BLaER1 treated with 17β-estradiol and CSF1 and Interleukin-3, amounts not matched to agents 10 nM and 100 nM (cell line): ENCODE results near the gene ZMYND10.
A peak's percentile ranks its signal among the peaks of the same experiment; 100 is the strongest.

Experiments
- H3K27ac ChIP-seq, 11 experiments: shearing (Covaris generic); formaldehyde crosslinking; 2 replicates each; pipeline ENCODE4 v1.8.1; 2022
- H3K27me3 ChIP-seq, 11 experiments: shearing (Covaris generic); formaldehyde crosslinking; 2 replicates each; pipeline ENCODE4 v1.8.1; 2022
- H3K36me3 ChIP-seq, 11 experiments: shearing (Covaris generic); formaldehyde crosslinking; 2 replicates each; pipeline ENCODE4 v1.8.1; 2022
- H3K4me1 ChIP-seq, 10 experiments: shearing (Covaris generic); formaldehyde crosslinking; 2 replicates each; pipeline ENCODE4 v1.8.1; 2022
- H3K4me2 ChIP-seq, 11 experiments: shearing (Covaris generic); formaldehyde crosslinking; 2 replicates each; pipeline ENCODE4 v1.8.1; 2022
- H3K4me3 ChIP-seq, 10 experiments: shearing (Covaris generic); formaldehyde crosslinking; 2 replicates each; pipeline ENCODE4 v1.8.1; 2022
- H3K9ac ChIP-seq, 11 experiments: shearing (Covaris generic); formaldehyde crosslinking; 2 replicates each; pipeline ENCODE4 v1.8.1; 2022
- H3K9me3 ChIP-seq, 11 experiments: shearing (Covaris generic); formaldehyde crosslinking; replicated peaks in 1 of 11; 2 replicates each; pipeline ENCODE4 v1.8.1; 2022
- H4K20me1 ChIP-seq, 11 experiments: shearing (Covaris generic); formaldehyde crosslinking; 2 replicates each; pipeline ENCODE4 v1.8.1; 2022
- Cebpa-rat ChIP-seq, 11 experiments: shearing (Covaris generic); IDR thresholded peaks; 2 replicates each; pipeline ENCODE4 v1.8.1; 2022

Gene ZMYND10

DNA sequence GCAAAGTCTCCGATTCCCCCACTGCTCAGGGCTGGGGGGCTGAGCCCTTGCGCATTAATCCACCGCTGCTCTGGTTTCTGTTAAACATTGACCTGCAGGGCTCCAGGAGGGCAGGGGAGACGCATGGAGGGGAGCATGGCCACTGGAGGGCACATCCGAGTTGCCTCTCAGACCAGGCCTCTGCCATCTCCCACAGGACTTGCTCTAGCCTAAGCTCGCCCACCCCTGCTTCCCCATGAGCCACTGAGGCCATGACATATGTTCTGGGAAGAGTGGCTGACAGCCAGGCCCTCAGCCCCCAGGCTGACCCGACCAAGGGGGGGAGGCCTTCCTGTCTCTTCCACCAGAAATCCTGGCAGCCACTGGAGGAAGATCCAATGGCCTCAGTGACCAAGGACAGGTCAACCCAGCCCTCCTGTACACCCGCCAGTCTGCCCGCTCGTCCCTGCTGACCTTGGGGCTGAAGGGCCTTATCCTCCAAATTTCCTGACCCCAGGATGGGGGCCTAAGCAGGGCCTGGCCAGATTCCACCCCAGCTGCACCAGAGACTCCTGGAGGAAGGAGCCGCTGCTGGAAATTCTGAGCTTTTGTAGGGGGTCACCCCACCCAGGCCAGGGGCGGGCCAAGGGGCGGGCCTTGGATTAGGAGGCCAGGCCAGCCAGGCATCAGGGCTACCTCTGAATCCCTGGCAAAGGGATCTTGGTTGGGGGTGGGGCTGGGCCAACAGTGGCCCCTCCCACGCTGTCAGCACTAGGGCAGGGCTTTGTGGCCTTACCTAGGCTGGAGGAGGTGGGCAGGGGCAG is 42.3 kb downstream of the ZMYND10 start, which contains the start of gene HYAL1:
TSS of gene HYAL1 (minus strand) at position 562 of the 803 bp plus-strand sequence. CDS start 618 bp downstream, outside the sequence.
- H4K20me1 ChIP-seq: peaks cover 0 to 5% (median 0%) of the 10 kb centered on the region in 11 experiments; a peak in 4 of 22 replicates
- H3K27ac ChIP-seq: no peak within 1 kb of the TSS
- H3K36me3 ChIP-seq: peaks cover 0 to 20% (median 6%) of the 10 kb centered on the region in 11 experiments; a peak in 11 of 22 replicates
- H3K4me1 ChIP-seq: peaks cover 16 to 31% (median 19%) of the 10 kb centered on the region in 10 experiments
- peaks cover 15 to 26% (median 23%) of the 10 kb centered on the region in 11 experiments for H3K9me3 ChIP-seq
- no peak within 1 kb of the TSS for H3K4me2 ChIP-seq
- H3K9ac ChIP-seq: peak within 1 kb of the TSS in 2 of 11 experiments; percentile 5 to 29; a peak in 1 of 22 replicates
- no peak for TF ChIP-seq Cebpa-rat (IDR thresholded peaks at IDR 0.05)
- H3K4me3 ChIP-seq: no peak within 1 kb of the TSS
- H3K27me3 ChIP-seq: no peaks in the 10 kb centered on the region

DNA sequence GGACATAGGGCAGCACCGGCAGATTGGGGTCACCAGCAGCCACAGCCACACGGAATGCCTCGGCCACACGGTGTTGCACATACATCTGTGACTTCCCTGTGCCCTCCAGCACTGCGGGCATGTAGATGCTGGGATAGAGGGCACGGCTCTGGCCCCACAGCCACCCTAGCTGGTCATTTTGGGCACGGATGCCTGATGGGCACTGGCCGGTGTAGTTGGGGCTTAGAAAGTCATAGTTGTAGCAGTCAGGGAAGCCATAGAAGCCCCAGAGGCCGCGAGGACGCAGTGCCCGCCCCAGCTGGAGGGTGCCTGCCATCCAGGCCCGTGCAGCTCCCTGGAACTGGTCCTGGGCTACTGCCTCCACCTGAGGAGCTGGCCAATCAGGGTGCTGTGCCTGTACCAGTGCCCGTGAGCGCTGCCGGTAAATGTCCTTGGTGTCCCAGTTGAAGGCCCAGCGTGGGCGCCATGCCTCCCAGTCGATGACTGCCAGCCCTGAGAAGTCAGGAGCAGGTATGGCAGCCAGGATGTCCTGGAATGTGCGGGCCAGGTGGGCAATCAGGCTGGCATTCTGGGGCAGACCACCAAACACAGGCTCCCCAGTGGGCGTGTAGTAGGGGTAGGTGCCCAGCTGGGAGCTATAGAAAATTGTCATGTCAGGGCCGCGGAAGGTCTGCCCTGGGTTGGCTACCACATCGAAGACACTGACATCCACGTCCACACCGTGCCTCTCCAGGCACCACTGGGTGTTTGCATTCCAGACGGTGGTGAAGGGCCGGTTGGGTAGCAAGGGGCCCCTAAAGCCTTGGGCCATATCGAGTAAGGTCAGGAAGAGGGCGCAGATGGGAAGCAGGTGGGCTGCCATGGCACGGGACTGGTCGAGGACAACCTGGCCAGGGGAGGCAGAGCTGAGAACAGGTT is 43.2 kb downstream of the ZMYND10 start:
- Histone ChIP-seq H3K4me2 (no peak overlapping the region), H3K27ac (no peak overlapping the region), H3K36me3 (peaks cover 0 to 13% (median 0%) of the 10 kb centered on the region in 11 experiments; a peak in 7 of 22 replicates), H3K4me3 (no peak overlapping the region), H3K9ac (no peak overlapping the region; a peak in 1 of 22 replicates), H3K9me3 (peaks cover 7 to 18% (median 14%) of the 10 kb centered on the region in 11 experiments; a peak in 20 of 22 replicates), H3K4me1 (peaks cover 24 to 40% (median 26%) of the 10 kb centered on the region in 10 experiments), H4K20me1 (peaks cover 0 to 13% (median 0%) of the 10 kb centered on the region in 11 experiments; a peak in 5 of 22 replicates), H3K27me3 (no peaks in the 10 kb centered on the region)
- no peak for TF ChIP-seq Cebpa-rat (IDR thresholded peaks at IDR 0.05)

DNA sequence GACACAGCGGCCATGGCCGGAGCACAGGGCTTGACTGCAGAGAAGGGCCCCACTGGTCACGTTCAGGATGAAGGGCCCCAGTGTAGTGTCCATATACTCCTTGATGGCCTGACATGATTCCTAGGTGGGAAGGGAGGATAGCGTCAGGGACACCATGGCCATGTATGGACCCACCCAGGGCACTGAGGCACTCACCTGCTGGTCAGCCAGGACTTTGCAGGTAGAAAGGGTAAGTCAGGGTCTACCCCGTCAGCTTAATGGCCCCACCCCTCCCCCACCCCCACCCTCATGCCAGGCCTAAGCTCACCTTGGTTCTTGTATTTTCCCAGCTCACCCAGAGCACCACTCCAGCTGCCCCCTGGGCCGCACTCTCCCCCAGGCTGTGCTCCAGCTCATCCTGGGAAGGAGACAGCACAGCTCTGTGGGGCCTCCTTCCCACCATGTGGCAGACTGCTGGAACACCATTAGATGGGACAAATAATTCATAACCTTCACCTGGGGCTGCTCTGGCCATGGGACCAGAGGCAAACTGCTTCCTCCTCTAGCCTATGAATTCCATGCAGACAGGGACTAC is 44.8 kb downstream of the ZMYND10 start:
- Histone ChIP-seq H3K9me3 (peaks cover 0 to 2% (median 0%) of the 10 kb centered on the region in 11 experiments; a peak in 1 of 22 replicates), H3K9ac (peak overlapping the region in 5 of 11 experiments; percentile 20 to 84 (median 74); a peak in 6 of 22 replicates), H3K4me1 (peaks cover 24 to 46% (median 26%) of the 10 kb centered on the region in 10 experiments), H3K4me3 (peak overlapping the region in 2 of 10 experiments; percentile 60 to 71; a peak in 2 of 20 replicates), H3K27ac (peak overlapping the region in 8 of 11 experiments; percentile 17 to 87 (median 68); a peak in 8 of 22 replicates), H4K20me1 (peaks cover 0 to 14% (median 0%) of the 10 kb centered on the region in 11 experiments; a peak in 5 of 22 replicates), H3K4me2 (peak overlapping the region; percentile 82 to 98 (median 92); a peak in 19 of 22 replicates), H3K36me3 (peaks cover 0 to 10% (median 0%) of the 10 kb centered on the region in 11 experiments; a peak in 2 of 22 replicates), H3K27me3 (no peaks in the 10 kb centered on the region)
- TF ChIP-seq Cebpa-rat (IDR thresholded peaks at IDR 0.05): no peak

DNA sequence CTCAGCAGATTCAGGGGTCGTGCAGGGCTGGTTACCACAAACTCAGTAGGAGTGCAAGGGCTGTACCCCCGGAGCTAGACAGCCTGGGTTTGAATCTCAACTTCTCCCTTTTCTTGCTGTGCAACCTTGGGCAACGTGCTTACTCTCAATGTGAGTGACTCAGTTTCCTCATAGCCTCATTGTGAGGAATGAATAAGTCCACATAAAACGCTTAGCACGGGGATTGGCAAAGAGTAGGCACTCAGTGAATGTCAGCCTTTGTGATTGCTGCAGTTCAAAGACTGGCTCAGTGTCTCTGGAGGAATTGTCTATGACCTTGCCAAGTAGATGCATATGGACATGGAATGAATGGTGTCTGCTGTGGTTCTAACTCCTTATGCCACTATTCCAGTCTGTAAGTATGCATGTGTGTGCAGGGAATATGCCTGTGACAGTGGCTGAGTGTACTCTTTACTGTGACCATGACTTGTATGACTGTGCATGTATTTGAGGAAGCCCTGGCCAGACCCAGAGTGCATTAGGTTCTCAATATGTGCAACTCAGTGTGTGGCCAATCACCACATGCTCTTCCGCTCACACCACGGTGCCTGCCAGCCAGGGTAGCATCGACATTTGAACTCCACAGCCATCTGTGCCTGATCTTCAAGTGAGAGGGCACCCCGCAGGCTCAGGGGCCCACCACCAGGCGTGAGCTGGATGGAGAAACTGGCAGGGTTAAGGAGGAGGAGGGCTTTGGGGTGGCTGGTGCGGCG is 45.4 kb downstream of the ZMYND10 start:
- peaks cover 0 to 10% (median 0%) of the 10 kb centered on the region in 11 experiments; a peak in 2 of 22 replicates for H3K36me3 ChIP-seq
- peak overlapping the region; percentile 25 to 87 (median 67); a peak in 20 of 22 replicates for H3K27ac ChIP-seq
- peak overlapping the region; percentile 72 to 87 (median 75) for H3K9ac ChIP-seq
- no peaks in the 10 kb centered on the region for H3K9me3 ChIP-seq
- H3K4me3 ChIP-seq: peak overlapping the region; percentile 51 to 84 (median 66)
- H3K27me3 ChIP-seq: no peaks in the 10 kb centered on the region
- H3K4me1 ChIP-seq: peaks cover 24 to 46% (median 26%) of the 10 kb centered on the region in 10 experiments
- TF ChIP-seq Cebpa-rat (IDR thresholded peaks at IDR 0.05): no peak
- peaks cover 0 to 14% (median 0%) of the 10 kb centered on the region in 11 experiments; a peak in 5 of 22 replicates for H4K20me1 ChIP-seq
- H3K4me2 ChIP-seq: peak overlapping the region; percentile 82 to 98 (median 92)

GRCh38 chr3:50299638-50299928 is 45.9 kb downstream of the ZMYND10 start:
- Histone ChIP-seq H4K20me1 (peaks cover 0 to 14% (median 0%) of the 10 kb centered on the region in 11 experiments; a peak in 5 of 22 replicates), H3K9ac (peak overlapping the region; percentile 72 to 87 (median 75)), H3K27ac (peak overlapping the region; percentile 25 to 87 (median 67); a peak in 20 of 22 replicates), H3K9me3 (no peaks in the 10 kb centered on the region), H3K4me1 (peaks cover 24 to 46% (median 26%) of the 10 kb centered on the region in 10 experiments), H3K4me3 (peak overlapping the region; percentile 51 to 84 (median 66)), H3K36me3 (peaks cover 0 to 10% (median 0%) of the 10 kb centered on the region in 11 experiments; a peak in 2 of 22 replicates), H3K4me2 (peak overlapping the region; percentile 82 to 98 (median 92)), H3K27me3 (no peaks in the 10 kb centered on the region)
- TF ChIP-seq Cebpa-rat (IDR thresholded peaks at IDR 0.05): no peak

DNA sequence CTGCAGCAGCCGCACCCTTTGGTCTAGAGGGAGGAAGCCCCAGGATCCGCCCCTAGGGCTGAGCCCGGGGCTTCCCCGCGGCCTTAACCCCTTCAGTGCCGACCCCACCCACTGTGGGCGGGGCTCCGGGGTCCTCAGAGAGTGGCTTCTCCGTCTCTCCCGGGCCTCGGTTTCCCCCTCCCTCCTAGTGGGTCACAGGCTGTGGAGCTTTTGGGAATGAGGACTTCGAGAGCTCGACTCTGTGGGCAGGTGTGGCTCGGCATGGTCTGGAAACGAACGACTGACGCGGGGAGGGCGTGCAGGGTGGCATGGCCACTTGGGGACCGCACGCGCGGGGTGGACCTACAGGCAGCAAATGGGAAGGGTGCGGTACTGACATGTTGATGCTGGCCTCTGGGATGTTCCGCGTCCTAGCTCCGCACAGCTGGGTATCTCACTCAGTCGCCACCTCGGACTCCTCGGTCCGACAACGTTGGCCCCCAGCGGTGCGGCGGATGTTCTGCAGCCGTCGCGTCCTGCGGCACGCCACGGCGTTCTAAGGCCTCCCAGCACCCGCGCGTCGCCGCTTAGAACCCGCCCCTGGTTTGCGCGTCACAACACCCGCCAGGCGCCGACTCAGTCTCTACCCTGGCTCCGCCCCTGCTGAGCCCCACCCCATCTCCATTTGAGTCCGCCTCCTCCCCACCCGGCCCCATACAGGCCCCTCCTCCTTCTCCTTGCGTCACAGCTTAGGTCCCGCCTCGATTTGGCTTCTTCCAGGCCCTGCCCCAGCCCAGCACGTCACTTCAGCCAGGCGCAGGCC is 46.5 kb downstream of the ZMYND10 start, which contains the start of the genes HYAL3 and NAA80:
TSS of gene HYAL3 (minus strand) at position 570 of the 802 bp plus-strand sequence. CDS start 3,803 bp downstream, outside the sequence.
TSS of gene NAA80 (minus strand) at position 570 of the 802 bp plus-strand sequence. CDS start 1,942 bp downstream, outside the sequence.
- peaks cover 0 to 10% (median 0%) of the 10 kb centered on the region in 11 experiments; a peak in 2 of 22 replicates for H3K36me3 ChIP-seq
- peaks cover 0 to 14% (median 0%) of the 10 kb centered on the region in 11 experiments; a peak in 5 of 22 replicates for H4K20me1 ChIP-seq
- peak within 1 kb of the TSS; percentile 95 to 99 (median 98) for H3K4me2 ChIP-seq
- peak within 1 kb of the TSS; percentile 66 to 84 (median 74) for H3K4me3 ChIP-seq
- peak within 1 kb of the TSS; percentile 42 to 87 (median 78); a peak in 21 of 22 replicates for H3K27ac ChIP-seq
- peak within 1 kb of the TSS; percentile 75 to 87 (median 81) for H3K9ac ChIP-seq
- H3K27me3 ChIP-seq: no peaks in the 10 kb centered on the region
- peaks cover 24 to 46% (median 26%) of the 10 kb centered on the region in 10 experiments for H3K4me1 ChIP-seq
- no peak for TF ChIP-seq Cebpa-rat (IDR thresholded peaks at IDR 0.05)
- no peaks in the 10 kb centered on the region for H3K9me3 ChIP-seq
